Spleen (tissue), 11 donors: ENCODE measurements around the gene ATP2C2. TPM values are rescaled to one million over a fixed set of nuclear protein-coding genes. Genes with fewer than 3 reads are reported as not detected.
"Not testable (repeated sequence)": the region's sequence is repeated elsewhere in the genome, so short reads cannot be mapped to it uniquely, and the experiment has no call there.

Source experiments
- DNase-seq: peaks from one replicate; pipeline ENCODE4 v3.0.0-alpha.2; 2020
- H3K27ac ChIP-seq, 8 donors: fragments of 200-600 bp; sonication (generic) in 7 of 8; 1 replicate in 4 of 8; 2 replicates in 4 of 8; pipeline versions ENCODE4 v1.5.0 to v1.8.0; 2016 to 2021; ENCODE audit warnings: inconsistent platforms in 4 of 8, mild to moderate bottlenecking in 4 of 8, moderate library complexity in 1 of 8
- H3K27me3 ChIP-seq, 7 donors: fragments of 200-600 bp; sonication (generic) in 6 of 7; replicated peaks in 1 of 7; 1 replicate in 4 of 7; 2 replicates in 3 of 7; pipeline versions ENCODE4 v1.5.0 to v1.8.0; 2016 to 2021; ENCODE audit warnings: inconsistent platforms in 3 of 7, mild to moderate bottlenecking in 1 of 7
- H3K36me3 ChIP-seq, 6 donors: fragments of 200-600 bp; sonication (generic) in 5 of 6; 1 replicate in 4 of 6; 2 replicates in 2 of 6; pipeline versions ENCODE4 v1.5.0 to v1.8.0; 2016 to 2021; ENCODE audit warnings: inconsistent platforms in 2 of 6
- H3K4me1 ChIP-seq, 6 donors: fragments of 200-600 bp; sonication (generic) in 5 of 6; 1 replicate in 3 of 6; 2 replicates in 3 of 6; pipeline versions ENCODE4 v1.5.0 to v1.8.0; 2016 to 2021; ENCODE audit warnings: inconsistent platforms in 3 of 6
- H3K4me3 ChIP-seq, 8 donors: fragments of 200-600 bp; sonication (generic) in 7 of 8; 1 replicate in 4 of 8; 2 replicates in 4 of 8; pipeline versions ENCODE4 v1.5.0 to v1.8.0; 2016 to 2021; ENCODE audit warnings: inconsistent platforms in 4 of 8, mild to moderate bottlenecking in 4 of 8, moderate library complexity in 2 of 8
- H3K9me3 ChIP-seq, 8 donors: fragments of 200-600 bp; sonication (generic) in 7 of 8; 1 replicate in 4 of 8; 2 replicates in 4 of 8; pipeline versions ENCODE4 v1.5.0 to v1.8.0; 2016 to 2021; ENCODE audit warnings: inconsistent platforms in 4 of 8
- CTCF ChIP-seq, 11 experiments: fragments of 200-600 bp in 7 of 11; fragments of 450-650 bp in 4 of 11; sonication (generic) in 4 of 11; IDR thresholded peaks in 8 of 11; conservative IDR thresholded peaks in 3 of 11; 1 replicate in 7 of 11; 2 replicates in 4 of 11; pipeline versions ENCODE4 v1.4.0 to v1.8.0; 2016 to 2021; ENCODE audit warnings: antibody characterized with exemption in 11 of 11, inconsistent platforms in 4 of 11, mild to moderate bottlenecking in 1 of 11
- POLR2A ChIP-seq, 3 donors: fragments of 450-650 bp; IDR thresholded peaks; one replicate each; pipeline ENCODE4 v1.5.1; 2017; ENCODE audit warnings: antibody characterized with exemption in 3 of 3, mild to moderate bottlenecking in 1 of 3
- POLR2AphosphoS5 ChIP-seq, 3 donors: sonication (generic); formaldehyde crosslinking; IDR thresholded peaks; one replicate each; pipeline ENCODE4 v1.5.1; 2017; ENCODE audit warnings: antibody characterized with exemption in 3 of 3
- WGBS, 5 donors: extraction: QIAGEN DNeasy Blood & Tissue Kit in 3 of 5; methylation state at CpG; one replicate each; pipeline versions ENCODE4 v1.1.5 to v1.1.7; 2013 to 2018; 5-methylcytosine and 5-hydroxymethylcytosine counted together
- intact Hi-C: fragments of 100-400 bp; cut with DNase I; formaldehyde crosslinking; loops from one replicate; pipeline ENCODE4 v1.15.0; 2023; ENCODE audit warnings: low total_unique reads
- polyA plus RNA-seq, 3 donors: library from polyadenylated mRNA; stranded (reverse); fragments of 200-250 nt; gene quantifications; one replicate each; pipeline ENCODE4 v1.2.1, GENCODE V29; 2013
- total RNA-seq, 7 donors: library from RNA; depleted of rRNA in 3 of 7; stranded (reverse); fragments of >200 nt in 3 of 7; fragmentation: NEBNext Ultra II Directional in 4 of 7; extraction: Animal tissue kit (Norgen Biotek cat#: 25700) in 4 of 7; gene quantifications; one replicate each; pipeline versions ENCODE4 v1.1.0 to v1.2.1, GENCODE V29; 2016 to 2021
- donor health status: healthy with polysubstance abuse.
- donor health status: DM: no; HTN: no; CAD: no; lungs with moderate emphysema.
- donor health status: DM: no; HTN: no; CAD: no.
- donor health status: Bipolar disorder and iron deficiency.
- donor health status: healthy.
- donor health status: DM: no; HTN: no; CAD: no.
- donor health status: DM: yes; HTN: yes; CAD: no.

ATP2C2 gene
- total and polyA plus RNA-seq, 10 donors = 0.09 to 8.1 (median 1.2) TPM

GRCh38 chr16:84449156-84450140, 81.1 kb downstream of the ATP2C2 start:
- no peak for TF ChIP-seq POLR2AphosphoS5 (IDR thresholded peaks at IDR 0.05)
- no peak for TF ChIP-seq CTCF (IDR thresholded peaks at IDR 0.05 in 8 of 11, conservative IDR thresholded peaks at IDR 0.05 in 3 of 11)
- TF ChIP-seq POLR2A (IDR thresholded peaks at IDR 0.05) = no peak
- intact Hi-C loops = no loop called here
- peak; percentile 67 for DNase-seq
- no peaks in the 10 kb centered on the region for H3K4me1 ChIP-seq
- peaks cover 0 to 17% (median 0%) of the 10 kb centered on the region in 7 donors for H3K27me3 ChIP-seq
- H3K36me3 ChIP-seq = peaks cover 0 to 23% (median 0%) of the 10 kb centered on the region in 6 donors
- no peaks in the 10 kb centered on the region for H3K9me3 ChIP-seq
- no peak overlapping the region for H3K4me3 ChIP-seq
- H3K27ac ChIP-seq = no peak overlapping the region
- 88 to 91% (median 90%) methylated on average over 28 to 38 of the region's 38 CpGs for WGBS, 5 donors

GRCh38 chr16:84450176-84450865, 82.0 kb downstream of the ATP2C2 start:
- H3K36me3 ChIP-seq = peaks cover 0 to 23% (median 0%) of the 10 kb centered on the region in 6 donors
- intact Hi-C loops = no loop called here
- peaks cover 0 to 9% (median 0%) of the 10 kb centered on the region in 7 donors for H3K27me3 ChIP-seq
- WGBS, 5 donors = 87 to 94% (median 92%) methylated on average over 11 of the region's 11 CpGs
- H3K9me3 ChIP-seq = no peaks in the 10 kb centered on the region
- H3K4me3 ChIP-seq = no peak overlapping the region
- no peak overlapping the region for H3K27ac ChIP-seq
- no peaks in the 10 kb centered on the region for H3K4me1 ChIP-seq
- TF ChIP-seq POLR2A (IDR thresholded peaks at IDR 0.05) (no peak), POLR2AphosphoS5 (IDR thresholded peaks at IDR 0.05) (no peak), CTCF (IDR thresholded peaks at IDR 0.05 in 8 of 11, conservative IDR thresholded peaks at IDR 0.05 in 3 of 11) (no peak)
- no peak for DNase-seq

GRCh38 chr16:84451010-84451676, 82.8 kb downstream of the ATP2C2 start:
- intact Hi-C loops, H3K27me3 ChIP-seq, H3K4me1 ChIP-seq, H3K9me3 ChIP-seq, H3K27ac ChIP-seq, H3K4me3 ChIP-seq: not testable (repeated sequence)
- peak; percentile 28 for DNase-seq
- H3K36me3 ChIP-seq = peaks cover 0 to 23% (median 0%) of the 10 kb centered on the region in 6 donors
- 78 to 86% (median 85%) methylated on average over 9 of the region's 9 CpGs for WGBS, 5 donors

- Histone ChIP-seq H3K27me3 (peaks cover 0 to 5% (median 0%) of the 10 kb centered on the region in 7 donors), H3K4me1 (no peaks in the 10 kb centered on the region), H3K27ac (no peak overlapping the region), H3K9me3 (no peaks in the 10 kb centered on the region), H3K36me3 (peaks cover 0 to 23% (median 0%) of the 10 kb centered on the region in 6 donors), H3K4me3 (no peak overlapping the region)
- 78 to 83% (median 81%) methylated on average over 17 of the region's 17 CpGs for WGBS, 5 donors
- DNase-seq = peak; percentile 46
- TF ChIP-seq POLR2A (IDR thresholded peaks at IDR 0.05) (no peak), POLR2AphosphoS5 (IDR thresholded peaks at IDR 0.05) (no peak), CTCF (IDR thresholded peaks at IDR 0.05 in 8 of 11, conservative IDR thresholded peaks at IDR 0.05 in 3 of 11) (no peak)
- intact Hi-C loops = no loop called here
These were observed 83.4 kb downstream of the ATP2C2 start for GRCh38 chr16:84451781-84452180.
